Activated CD8-positive, alpha-beta memory T cell treated with anti-CD3 and anti-CD28 coated beads for 48 hours (primary cell): ENCODE measurements around the gene MYO15B.
A peak's percentile ranks its signal among the peaks of the same experiment; 100 is the strongest.

Experiments used
- DNase-seq, 3 experiments: peaks; one replicate each; pipeline ENCODE4 v3.0.0-alpha.2; 2020; ENCODE audit warnings: low read depth in 2 of 3, low spot score in 2 of 3

The MYO15B gene

DNA sequence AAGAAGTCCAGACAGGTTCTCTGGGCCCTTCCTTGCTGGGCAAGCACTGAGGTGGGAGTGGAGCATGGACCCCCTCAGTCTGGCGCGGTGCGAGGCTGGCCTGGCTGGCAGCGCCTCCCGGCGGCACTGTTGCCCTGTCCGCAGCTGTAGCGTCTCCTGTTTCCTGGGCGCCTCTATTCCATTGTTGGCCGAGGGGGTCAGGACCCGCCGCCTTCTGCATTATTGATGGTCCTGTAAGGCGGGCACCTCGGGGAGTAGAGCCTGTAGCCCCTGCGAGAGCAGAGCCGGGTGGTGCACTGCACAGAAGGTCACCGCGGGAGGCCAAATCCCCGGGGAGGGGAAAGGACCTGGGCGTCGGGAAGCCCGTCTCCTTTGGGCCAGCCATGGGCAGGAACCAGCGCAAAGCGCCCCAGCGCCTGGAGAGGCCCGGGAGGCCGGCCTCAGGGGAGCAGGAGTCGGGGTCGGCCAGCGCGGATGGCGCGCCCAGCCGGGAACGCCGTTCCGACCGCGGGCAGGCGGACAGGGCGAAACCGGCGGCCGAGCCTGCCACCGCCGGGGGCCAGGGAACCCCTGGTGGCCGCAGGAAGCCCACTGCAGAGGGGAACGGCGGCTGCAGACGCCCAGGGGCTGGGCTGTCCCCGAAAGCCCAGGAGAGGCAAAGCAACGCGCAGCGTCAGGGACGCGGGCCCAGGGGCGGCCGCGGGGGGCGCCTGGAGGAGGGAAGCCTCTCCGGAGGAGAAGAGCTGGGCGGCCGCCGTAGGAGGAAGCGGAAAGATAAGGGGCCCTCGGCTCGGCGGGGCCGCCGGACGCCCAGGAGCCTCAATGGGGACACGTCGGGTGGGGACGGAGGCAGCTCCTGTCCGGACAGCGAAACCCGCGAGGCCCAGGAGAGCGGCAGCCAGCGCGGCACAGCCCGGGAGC, at the start of gene MYO15B:
MYO15B (plus strand) TSS at position 126 of the 921 bp plus-strand sequence; CDS start at position 384, 258 bp downstream.
- peak; percentile 32 to 54 (median 36) for DNase-seq

DNA sequence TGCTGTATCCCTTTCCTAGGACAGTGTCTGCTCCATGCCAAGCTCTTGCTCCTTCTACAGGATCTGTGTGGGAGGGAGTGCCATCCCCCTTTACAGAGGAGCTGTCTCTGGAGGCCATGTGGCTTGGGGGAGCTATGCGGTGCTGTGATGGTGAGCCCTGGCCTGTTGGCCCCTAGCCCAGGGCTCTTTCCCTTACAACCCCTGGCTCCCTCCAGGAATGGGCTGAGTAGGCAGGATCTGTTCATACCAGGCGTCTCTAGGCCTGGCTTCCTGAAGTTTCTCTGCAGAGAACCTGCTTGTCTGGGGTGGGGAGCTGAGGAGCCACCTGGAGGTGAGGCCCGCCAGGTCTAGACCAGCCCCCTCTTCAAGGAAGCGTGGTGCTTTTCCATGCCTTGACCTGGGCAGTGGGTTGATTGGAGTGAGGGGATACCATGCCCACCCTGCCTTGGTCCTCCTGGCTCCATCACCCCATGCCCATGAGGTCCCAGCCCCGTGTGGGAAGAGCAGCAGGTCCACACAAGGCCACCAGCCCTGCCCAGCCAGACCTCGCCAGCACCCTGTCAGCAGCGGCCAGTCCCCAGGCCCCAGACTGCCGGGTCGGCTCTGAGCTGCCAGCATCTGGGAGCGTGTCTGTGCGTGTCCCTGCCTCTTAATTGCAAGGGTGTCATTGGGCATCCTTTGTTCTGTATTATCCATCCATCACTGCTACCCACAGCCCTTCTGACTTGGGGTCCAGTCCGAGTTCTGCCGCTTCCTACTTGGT, 47.5 kb upstream of the MYO15B start:
- no peak for DNase-seq

GRCh38 chr17:75540923-75541503, 46.6 kb upstream of the MYO15B start:
- DNase-seq = no peak

- no peak for DNase-seq
These were observed 45.4 kb upstream of the MYO15B start for GRCh38 chr17:75542229-75542628.

- no peak for DNase-seq
These were observed 44.8 kb upstream of the MYO15B start for GRCh38 chr17:75542728-75543336.

GRCh38 chr17:75544250-75544649, 43.4 kb upstream of the MYO15B start:
- DNase-seq = no peak

DNA sequence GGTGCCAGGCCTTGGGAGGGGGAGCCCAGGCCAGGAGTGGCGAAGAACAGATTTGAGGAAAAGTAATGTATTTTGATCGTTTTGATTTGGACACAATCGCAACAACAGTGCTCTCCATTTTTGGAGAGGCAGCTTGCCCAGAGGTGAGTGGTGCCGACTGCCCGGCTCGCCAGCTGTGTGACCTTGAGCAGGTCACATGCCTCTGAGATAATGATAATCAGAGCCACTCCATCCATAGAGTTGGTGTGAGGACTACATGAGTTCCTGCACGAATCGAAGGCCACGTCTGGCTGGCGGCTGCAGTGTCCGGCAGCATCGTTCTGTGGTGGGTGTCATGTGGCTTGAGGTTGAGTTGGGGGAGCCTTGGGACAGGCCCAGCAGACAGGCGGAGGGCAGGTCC, 41.4 kb upstream of the MYO15B start:
- no peak for DNase-seq

- no peak for DNase-seq
These were observed 40.5 kb upstream of the MYO15B start for GRCh38 chr17:75547091-75547490.

- DNase-seq = no peak
These were observed 38.8 kb upstream of the MYO15B start for GRCh38 chr17:75548813-75549212.

GRCh38 chr17:75549246-75550138, 38.1 kb upstream of the MYO15B start:
- DNase-seq = no peak

GRCh38 chr17:75550139-75550465, 37.5 kb upstream of the MYO15B start:
- no peak for DNase-seq

- DNase-seq = no peak
These were observed 36.3 kb upstream of the MYO15B start for GRCh38 chr17:75551266-75551665.

GRCh38 chr17:75552425-75553294, 34.9 kb upstream of the MYO15B start:
- DNase-seq = no peak

- DNase-seq = no peak
These were observed 34.1 kb upstream of the MYO15B start for GRCh38 chr17:75553295-75554110.

DNA sequence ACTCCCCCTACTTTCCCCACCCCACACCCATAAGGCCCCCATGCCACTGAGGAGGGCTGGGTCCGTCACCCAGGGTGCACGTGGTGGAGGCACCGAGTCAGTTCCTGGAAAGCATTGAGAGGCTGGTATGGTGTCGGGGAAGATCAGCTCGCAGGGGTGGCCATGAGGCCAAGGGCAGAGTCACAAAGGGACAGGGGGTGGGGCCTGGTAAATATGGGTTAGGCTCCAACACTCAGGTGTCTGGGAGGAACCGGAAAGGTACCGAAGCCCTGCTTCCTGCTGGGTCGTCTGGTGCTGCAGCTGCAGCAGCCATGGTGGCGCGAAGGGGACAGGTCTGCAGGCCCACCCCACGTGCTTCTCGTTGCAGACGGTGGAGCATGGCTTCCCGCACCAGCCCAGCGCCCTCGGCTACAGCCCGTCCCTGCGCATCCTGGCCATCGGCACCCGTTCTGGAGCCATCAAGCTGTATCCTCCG, 31.9 kb upstream of the MYO15B start:
- DNase-seq = no peak

DNA sequence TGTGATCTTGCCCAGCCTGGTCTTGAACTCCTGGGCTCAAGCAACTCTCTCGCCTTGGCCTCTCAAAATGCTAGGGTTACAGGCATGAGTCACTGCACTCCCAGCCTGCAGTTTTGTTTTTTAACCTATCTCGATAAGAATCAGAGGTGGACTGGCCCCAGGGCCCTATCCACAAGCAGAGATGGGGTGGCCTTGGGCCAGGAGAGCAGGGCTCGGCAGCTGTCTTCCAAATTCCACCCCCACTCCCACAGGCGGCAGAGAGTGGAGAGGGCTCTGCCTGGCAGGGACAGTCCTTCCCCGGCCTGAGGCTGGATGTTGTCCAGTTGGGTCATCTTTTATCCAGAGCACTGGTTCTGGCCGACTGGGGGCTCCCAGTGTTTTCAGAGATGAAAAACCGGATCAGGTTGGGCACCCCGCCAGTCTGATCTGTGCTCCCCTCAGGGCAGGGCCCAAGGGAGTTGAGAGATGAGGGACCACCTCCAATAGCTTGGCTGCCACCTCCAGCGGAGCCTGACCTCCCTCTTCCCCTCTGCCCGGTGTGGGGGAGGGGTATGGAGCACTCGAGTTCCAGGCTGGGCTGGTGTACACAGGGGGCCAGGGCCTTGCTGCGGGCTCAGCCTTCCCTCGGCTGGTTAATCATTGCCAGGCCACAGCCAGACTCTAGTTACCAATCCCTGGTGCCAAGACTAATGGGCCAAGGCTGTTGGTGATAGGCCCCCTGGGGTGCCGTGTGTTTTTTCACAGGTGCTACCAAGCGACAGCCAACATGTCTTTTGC, 30.3 kb upstream of the MYO15B start:
- DNase-seq = no peak

GRCh38 chr17:75557852-75558665, 29.5 kb upstream of the MYO15B start:
- no peak for DNase-seq
